ENCODE measurements around the gene HILPDA. TPM values are rescaled to one million over a fixed set of nuclear protein-coding genes. Genes with fewer than 3 reads are reported as not detected.
"Not testable (repeated sequence)": the region's sequence is repeated elsewhere in the genome, so short reads cannot be mapped to it uniquely, and the experiment has no call there.

The HILPDA gene
- total RNA-seq, 1 donor from 2014 or later = 56.9 TPM

DNA sequence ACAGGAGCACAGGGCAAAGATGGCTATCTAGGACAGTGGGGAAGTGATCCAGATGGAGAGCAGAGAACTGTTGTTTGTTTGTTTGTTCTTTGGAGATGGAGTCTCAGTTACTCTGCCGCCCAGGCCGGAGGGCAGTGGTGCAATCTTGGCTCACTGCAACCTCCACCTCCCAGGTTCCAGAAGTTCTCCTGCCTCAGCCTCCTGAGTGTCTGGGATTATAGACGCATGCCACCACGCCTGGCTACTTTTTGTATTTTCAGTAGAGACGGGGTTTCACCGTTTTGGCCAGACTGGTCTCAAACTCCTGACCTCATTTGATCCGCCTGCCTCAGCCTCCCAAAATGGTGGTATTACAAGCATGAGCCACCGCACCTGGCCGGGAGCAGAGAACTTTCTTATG, 41.7 kb downstream of the HILPDA start:
- intact Hi-C loops (cut with micrococcal nuclease) = no loop called here
- Mint-ChIP-seq H3K9me3 (no peaks in the 10 kb centered on the region), H3K27ac (no peak overlapping the region), H3K36me3 (ENCODE audit: low read depth) (peaks cover 32% of the 10 kb centered on the region), H3K4me1 (ENCODE audit: low read depth) (no peaks in the 10 kb centered on the region), H3K27me3 (ENCODE audit: insufficient read depth) (no peaks in the 10 kb centered on the region), H3K4me3 (no peak overlapping the region)
- no peak for DNase-seq (ENCODE audit: low spot score)

DNA sequence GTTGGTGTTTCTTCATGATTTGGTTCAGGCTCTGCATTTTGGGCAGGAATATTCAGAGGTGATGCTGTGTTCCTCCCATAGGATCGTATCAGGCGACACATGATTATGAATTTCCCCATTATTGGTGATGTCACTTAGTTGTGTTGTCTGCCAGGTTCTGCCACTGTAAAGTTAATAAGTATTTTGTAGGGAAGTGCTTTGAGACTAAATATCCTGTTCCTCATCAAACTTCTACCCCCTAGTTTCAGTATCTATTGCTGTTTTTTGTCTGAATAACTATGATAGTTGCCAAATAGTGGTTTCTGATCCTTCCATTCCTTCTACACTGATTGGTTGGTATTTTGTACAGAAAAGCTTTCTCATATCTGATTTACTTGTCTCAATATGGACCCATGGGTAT, 49.7 kb downstream of the HILPDA start:
- H3K27ac Mint-ChIP-seq; H3K9me3 Mint-ChIP-seq; H3K27me3 Mint-ChIP-seq (ENCODE audit: insufficient read depth); DNase-seq (ENCODE audit: low spot score); intact Hi-C loops (cut with micrococcal nuclease); H3K4me3 Mint-ChIP-seq: not testable (repeated sequence)
- Mint-ChIP-seq H3K36me3 (ENCODE audit: low read depth) (peaks cover 22% of the 10 kb centered on the region), H3K4me1 (ENCODE audit: low read depth) (peaks cover 13% of the 10 kb centered on the region)

DNA sequence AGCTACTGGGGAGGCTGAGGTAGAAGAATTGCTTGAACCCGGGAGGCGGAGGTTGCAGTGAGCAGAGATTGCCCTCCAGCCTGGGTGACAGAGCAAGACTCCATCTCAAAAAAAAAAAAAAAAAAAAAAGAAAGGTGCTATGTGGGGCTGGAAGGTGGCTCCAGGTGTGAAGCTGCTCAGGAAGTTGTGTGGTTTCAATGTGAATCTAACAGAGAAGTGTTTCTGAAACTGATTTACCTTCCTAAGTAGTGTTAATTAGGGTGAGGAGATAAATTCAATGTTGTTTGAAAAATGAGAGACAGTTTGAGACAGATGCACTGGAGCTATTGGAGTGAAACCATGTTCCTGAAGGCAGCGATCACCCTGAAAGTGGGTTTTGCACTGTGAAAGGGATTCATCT, 51.1 kb downstream of the HILPDA start:
- H3K27me3 Mint-ChIP-seq (ENCODE audit: insufficient read depth); H3K27ac Mint-ChIP-seq: not testable (repeated sequence)
- peaks cover 13% of the 10 kb centered on the region for H3K4me1 Mint-ChIP-seq (ENCODE audit: low read depth)

DNA sequence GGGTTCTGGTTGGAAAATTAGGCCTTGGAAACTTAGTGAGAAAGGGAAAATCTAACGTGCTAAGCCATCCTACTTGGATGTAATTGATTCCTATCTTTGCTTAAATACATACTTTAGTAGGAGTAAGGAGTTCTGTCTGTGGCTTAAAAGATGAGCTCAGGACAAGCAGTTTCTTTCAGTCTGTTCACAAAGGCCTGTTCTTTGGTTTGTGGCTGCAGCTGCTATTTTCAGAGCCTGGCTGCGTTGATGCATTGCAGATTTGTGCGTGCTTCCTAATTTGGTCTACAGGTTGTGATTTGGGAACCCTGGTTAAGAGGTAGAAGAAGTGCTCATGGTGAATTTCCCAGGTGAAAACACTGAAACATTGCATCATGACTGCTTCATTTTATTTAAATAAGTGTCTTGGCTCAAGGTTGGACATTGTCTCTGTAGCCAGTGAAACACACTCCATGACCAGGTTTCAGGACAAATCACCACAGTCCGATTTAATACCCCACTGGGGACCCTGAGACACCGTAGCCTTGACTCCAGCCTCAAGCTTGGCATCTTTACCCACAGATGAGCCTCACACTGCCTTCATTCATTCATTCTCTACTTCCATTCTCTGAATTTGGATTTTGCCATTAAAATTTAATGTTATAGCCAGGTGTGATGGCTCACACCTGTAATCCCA, 51.8 kb downstream of the HILPDA start:
- DNase-seq (ENCODE audit: low spot score); H3K36me3 Mint-ChIP-seq (ENCODE audit: low read depth); H3K27me3 Mint-ChIP-seq (ENCODE audit: insufficient read depth); intact Hi-C loops (cut with micrococcal nuclease); H3K9me3 Mint-ChIP-seq; H3K4me3 Mint-ChIP-seq: not testable (repeated sequence)
- peaks cover 13% of the 10 kb centered on the region for H3K4me1 Mint-ChIP-seq (ENCODE audit: low read depth)
- peak overlapping the region; percentile 44 for H3K27ac Mint-ChIP-seq

More for the DNA sequence above, 51.1 kb downstream of the HILPDA start:
- intact Hi-C loops (cut with micrococcal nuclease); H3K9me3 Mint-ChIP-seq; H3K4me3 Mint-ChIP-seq; DNase-seq (ENCODE audit: low spot score): not testable (repeated sequence)
- peaks cover 12% of the 10 kb centered on the region for H3K36me3 Mint-ChIP-seq (ENCODE audit: low read depth)

Other genes with a start within 250 kb of the HILPDA start
- gene LEP, start 214.6 kb upstream of the HILPDA start, total RNA-seq = not detected in 2 replicates
- gene RBM28, start 112.0 kb upstream of the HILPDA start, total RNA-seq = 77.0 and 80.1 TPM in 2 replicates
- gene PRRT4, start 94.2 kb upstream of the HILPDA start, total RNA-seq = 0.10 and 0.21 TPM in 2 replicates
- gene IMPDH1, start 45.9 kb upstream of the HILPDA start, total RNA-seq = 91.7 and 95.8 TPM in 2 replicates
- 63.0 and 64.9 TPM in 2 replicates for gene METTL2B, start 20.9 kb downstream of the HILPDA start, total RNA-seq
- gene GARIN1A, start 216.4 kb downstream of the HILPDA start, total RNA-seq = 0.73 and 1.0 TPM in 2 replicates